ENCODE data around the gene NPHS1. TPM values are rescaled to one million over a fixed set of nuclear protein-coding genes. Genes with fewer than 3 reads are reported as not detected.

Gene NPHS1
- total RNA-seq, 1 experiment from 2014 or later: not detected

DNA sequence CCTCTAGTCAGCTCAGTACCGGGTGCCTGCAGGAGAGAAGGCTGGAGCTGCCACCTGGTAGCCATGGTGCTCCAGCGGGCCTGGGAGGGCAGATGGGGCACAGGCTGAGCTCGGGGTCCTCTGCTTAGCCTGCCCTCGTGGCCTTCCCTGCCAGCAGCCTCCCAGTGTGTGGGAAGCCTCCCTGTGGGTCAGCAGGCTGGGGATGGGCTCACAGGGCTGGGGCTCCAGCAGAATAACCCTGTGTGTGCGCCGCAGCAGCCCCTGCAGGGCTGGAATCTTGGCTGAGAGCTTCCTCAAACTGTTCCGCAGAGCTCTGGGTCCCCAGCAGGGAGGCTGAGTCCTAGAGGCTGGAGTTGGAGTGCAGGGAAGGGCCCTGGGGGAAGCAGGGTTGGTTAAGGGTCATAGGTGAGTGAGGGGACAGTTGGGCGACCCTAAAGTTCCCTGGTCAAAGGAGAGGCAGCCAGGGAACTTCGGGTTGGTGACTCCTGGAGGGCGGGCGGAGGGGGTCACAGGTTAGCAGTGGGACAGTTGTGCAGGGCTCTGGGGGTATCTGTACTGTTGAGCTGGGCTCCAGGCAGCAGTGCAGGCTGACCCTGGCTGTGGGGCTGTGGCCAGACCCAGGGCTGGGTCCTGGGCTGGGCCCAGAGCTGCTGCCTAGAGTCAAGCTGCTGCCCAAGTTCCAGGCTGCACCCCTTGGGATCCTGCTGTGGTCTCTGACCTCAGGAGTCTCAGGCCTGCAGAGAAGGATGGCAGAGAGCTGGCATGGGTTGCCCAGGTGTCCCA is 62.9 kb downstream of the NPHS1 start:
- no peak for DNase-seq
- no peaks in the 10 kb centered on the region for H3K4me1 Mint-ChIP-seq (ENCODE audit: low read depth, unreplicated experiment)
- H3K9me3 Mint-ChIP-seq (ENCODE audit: unreplicated experiment): no peaks in the 10 kb centered on the region
- TF ChIP-seq, protein P1, sequence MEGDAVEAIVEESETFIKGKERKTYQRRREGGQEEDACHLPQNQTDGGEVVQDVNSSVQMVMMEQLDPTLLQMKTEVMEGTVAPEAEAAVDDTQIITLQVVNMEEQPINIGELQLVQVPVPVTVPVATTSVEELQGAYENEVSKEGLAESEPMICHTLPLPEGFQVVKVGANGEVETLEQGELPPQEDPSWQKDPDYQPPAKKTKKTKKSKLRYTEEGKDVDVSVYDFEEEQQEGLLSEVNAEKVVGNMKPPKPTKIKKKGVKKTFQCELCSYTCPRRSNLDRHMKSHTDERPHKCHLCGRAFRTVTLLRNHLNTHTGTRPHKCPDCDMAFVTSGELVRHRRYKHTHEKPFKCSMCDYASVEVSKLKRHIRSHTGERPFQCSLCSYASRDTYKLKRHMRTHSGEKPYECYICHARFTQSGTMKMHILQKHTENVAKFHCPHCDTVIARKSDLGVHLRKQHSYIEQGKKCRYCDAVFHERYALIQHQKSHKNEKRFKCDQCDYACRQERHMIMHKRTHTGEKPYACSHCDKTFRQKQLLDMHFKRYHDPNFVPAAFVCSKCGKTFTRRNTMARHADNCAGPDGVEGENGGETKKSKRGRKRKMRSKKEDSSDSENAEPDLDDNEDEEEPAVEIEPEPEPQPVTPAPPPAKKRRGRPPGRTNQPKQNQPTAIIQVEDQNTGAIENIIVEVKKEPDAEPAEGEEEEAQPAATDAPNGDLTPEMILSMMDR (IDR thresholded peaks at IDR 0.05; ENCODE audit: insufficient read depth in 1 of 2, low read depth in 1 of 2, low read length in 1 of 2, severe bottlenecking in 1 of 2, unreplicated experiment in 1 of 2): no peak
- no peak overlapping the region for H3K4me3 Mint-ChIP-seq (ENCODE audit: unreplicated experiment)
- ChIA-PET POLR2A (interaction anchor here (0.6 kb wide), 1 partner anchor 1672 kb away, joined by 13 read pairs; no protein-coding TSS in a partner anchor), CTCF (no interaction called here)
- Histone ChIP-seq H3K36me3 (ENCODE audit: control insufficient read depth, insufficient read depth, low read length) (no peaks in the 10 kb centered on the region), H3K4me3 (ENCODE audit: low read depth, low read length) (no peak overlapping the region), H3K4me1 (no peaks in the 10 kb centered on the region), H3K27me3 (replicated peaks; ENCODE audit: control insufficient read depth, insufficient read depth, low read length) (no peaks in the 10 kb centered on the region), H3K9me3 (no peaks in the 10 kb centered on the region)
- no TSS peak for BruUV-seq (replicated peaks)
- intact Hi-C loops (cut with micrococcal nuclease; ENCODE audit: unreplicated experiment): no loop called here
- H3K27ac Mint-ChIP-seq (ENCODE audit: unreplicated experiment): no peak overlapping the region
- peaks cover 5% of the 10 kb centered on the region for H3K36me3 Mint-ChIP-seq (ENCODE audit: insufficient read depth, unreplicated experiment)
- H3K27me3 Mint-ChIP-seq (ENCODE audit: insufficient read depth, unreplicated experiment): peaks cover 5% of the 10 kb centered on the region

- TF ChIP-seq, protein P1 (IDR thresholded peaks at IDR 0.05; ENCODE audit: insufficient read depth in 1 of 2, low read depth in 1 of 2, low read length in 1 of 2, severe bottlenecking in 1 of 2, unreplicated experiment in 1 of 2): no peak
- Mint-ChIP-seq H3K27ac (ENCODE audit: unreplicated experiment) (no peak overlapping the region), H3K36me3 (ENCODE audit: insufficient read depth, unreplicated experiment) (no peaks in the 10 kb centered on the region), H3K9me3 (ENCODE audit: unreplicated experiment) (no peaks in the 10 kb centered on the region), H3K4me3 (ENCODE audit: unreplicated experiment) (no peak overlapping the region), H3K27me3 (ENCODE audit: insufficient read depth, unreplicated experiment) (peaks cover 3% of the 10 kb centered on the region), H3K4me1 (ENCODE audit: low read depth, unreplicated experiment) (peaks cover 2% of the 10 kb centered on the region)
- H3K4me3 ChIP-seq (ENCODE audit: low read depth, low read length): no peak overlapping the region
- DNase-seq: no peak
- POLR2A ChIA-PET: no interaction called here
- intact Hi-C loops (cut with micrococcal nuclease; ENCODE audit: unreplicated experiment): no loop called here
- H3K27me3 ChIP-seq (replicated peaks; ENCODE audit: control insufficient read depth, insufficient read depth, low read length): no peaks in the 10 kb centered on the region
- CTCF ChIA-PET: no interaction called here
- no TSS peak for BruUV-seq (replicated peaks)
- H3K9me3 ChIP-seq: no peaks in the 10 kb centered on the region
- no peaks in the 10 kb centered on the region for H3K36me3 ChIP-seq (ENCODE audit: control insufficient read depth, insufficient read depth, low read length)
- no peaks in the 10 kb centered on the region for H3K4me1 ChIP-seq
These were observed 63.9 kb downstream of the NPHS1 start for GRCh38 chr19:35788205-35788960.

DNA sequence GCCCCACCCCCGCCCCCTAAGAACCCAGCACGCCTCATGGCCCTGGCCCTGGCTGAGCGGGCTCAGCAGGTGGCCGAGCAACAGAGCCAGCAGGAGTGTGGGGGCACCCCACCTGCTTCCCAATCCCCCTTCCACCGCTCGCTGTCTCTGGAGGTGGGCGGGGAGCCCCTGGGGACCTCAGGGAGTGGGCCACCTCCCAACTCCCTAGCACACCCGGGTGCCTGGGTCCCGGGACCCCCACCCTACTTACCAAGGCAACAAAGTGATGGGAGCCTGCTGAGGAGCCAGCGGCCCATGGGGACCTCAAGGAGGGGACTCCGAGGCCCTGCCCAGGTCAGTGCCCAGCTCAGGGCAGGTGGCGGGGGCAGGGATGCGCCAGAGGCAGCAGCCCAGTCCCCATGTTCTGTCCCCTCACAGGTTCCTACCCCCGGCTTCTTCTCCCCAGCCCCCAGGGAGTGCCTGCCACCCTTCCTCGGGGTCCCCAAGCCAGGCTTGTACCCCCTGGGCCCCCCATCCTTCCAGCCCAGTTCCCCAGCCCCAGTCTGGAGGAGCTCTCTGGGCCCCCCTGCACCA is 65.0 kb downstream of the NPHS1 start:
- H3K9me3 ChIP-seq: no peaks in the 10 kb centered on the region
- no peak for DNase-seq
- H3K4me3 ChIP-seq (ENCODE audit: low read depth, low read length): no peak overlapping the region
- Mint-ChIP-seq H3K27me3 (ENCODE audit: insufficient read depth, unreplicated experiment) (no peaks in the 10 kb centered on the region), H3K4me1 (ENCODE audit: low read depth, unreplicated experiment) (peaks cover 8% of the 10 kb centered on the region), H3K36me3 (ENCODE audit: insufficient read depth, unreplicated experiment) (no peaks in the 10 kb centered on the region), H3K27ac (ENCODE audit: unreplicated experiment) (no peak overlapping the region), H3K4me3 (ENCODE audit: unreplicated experiment) (no peak overlapping the region), H3K9me3 (ENCODE audit: unreplicated experiment) (no peaks in the 10 kb centered on the region)
- POLR2A ChIA-PET: no interaction called here
- no peaks in the 10 kb centered on the region for H3K27me3 ChIP-seq (replicated peaks; ENCODE audit: control insufficient read depth, insufficient read depth, low read length)
- CTCF ChIA-PET: no interaction called here
- no peaks in the 10 kb centered on the region for H3K4me1 ChIP-seq
- intact Hi-C loops (cut with micrococcal nuclease; ENCODE audit: unreplicated experiment): no loop called here
- BruUV-seq (replicated peaks): no TSS peak
- H3K36me3 ChIP-seq (ENCODE audit: control insufficient read depth, insufficient read depth, low read length): no peaks in the 10 kb centered on the region
- TF ChIP-seq, protein P1 (IDR thresholded peaks at IDR 0.05; ENCODE audit: insufficient read depth in 1 of 2, low read depth in 1 of 2, low read length in 1 of 2, severe bottlenecking in 1 of 2, unreplicated experiment in 1 of 2): no peak

All from Caco-2 (cell line).